ENCODE data around the gene GPX4. TPM values are rescaled to one million over a fixed set of nuclear protein-coding genes. Genes with fewer than 3 reads are reported as not detected.
A peak's percentile ranks its signal among the peaks of the same experiment; 100 is the strongest.

Gene GPX4
- total and polyA plus RNA-seq, 2 of the 13 experiments (the other 11 are each of a cell fraction or from before 2014, with no cell fraction given): 535 to 613 TPM

DNA sequence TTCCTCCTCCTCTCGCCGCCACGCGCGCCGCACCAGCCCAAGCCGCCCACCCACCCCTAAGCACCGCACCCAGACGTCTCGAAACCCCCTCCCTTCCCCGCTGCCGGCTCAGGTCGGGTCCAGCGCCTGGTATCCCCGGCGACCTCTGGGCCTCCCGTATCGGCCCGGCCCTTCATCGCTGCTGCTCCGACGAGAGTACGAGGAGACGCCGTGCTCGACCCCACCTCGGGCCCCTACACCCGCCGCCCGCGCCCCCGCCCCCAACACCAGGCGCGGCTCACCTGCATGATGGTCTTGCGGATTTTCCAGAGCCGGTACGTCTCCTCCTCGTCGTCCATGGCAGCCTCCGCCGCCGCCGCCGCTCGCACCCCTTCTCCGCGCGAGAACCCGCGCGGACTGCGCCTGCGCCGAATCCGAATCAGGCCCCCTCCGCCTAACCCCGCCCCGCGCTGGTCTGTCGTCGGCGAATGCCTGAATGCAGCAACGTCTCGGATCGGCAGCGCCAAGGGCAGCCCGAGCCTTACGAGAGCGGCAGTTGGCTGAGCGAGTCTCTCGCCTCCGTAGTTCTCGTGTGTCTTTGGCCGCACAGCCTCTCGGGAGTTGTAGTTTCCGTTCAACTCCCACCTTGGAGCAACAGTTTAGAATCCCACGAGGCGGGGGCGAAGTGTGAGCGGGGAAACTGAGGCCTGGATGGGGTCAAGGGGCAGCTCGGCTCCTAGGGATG lies 8.7 kb upstream of the GPX4 start, which contains the start of gene POLR2E (continued):
- TF ChIP-seq, protein P1, sequence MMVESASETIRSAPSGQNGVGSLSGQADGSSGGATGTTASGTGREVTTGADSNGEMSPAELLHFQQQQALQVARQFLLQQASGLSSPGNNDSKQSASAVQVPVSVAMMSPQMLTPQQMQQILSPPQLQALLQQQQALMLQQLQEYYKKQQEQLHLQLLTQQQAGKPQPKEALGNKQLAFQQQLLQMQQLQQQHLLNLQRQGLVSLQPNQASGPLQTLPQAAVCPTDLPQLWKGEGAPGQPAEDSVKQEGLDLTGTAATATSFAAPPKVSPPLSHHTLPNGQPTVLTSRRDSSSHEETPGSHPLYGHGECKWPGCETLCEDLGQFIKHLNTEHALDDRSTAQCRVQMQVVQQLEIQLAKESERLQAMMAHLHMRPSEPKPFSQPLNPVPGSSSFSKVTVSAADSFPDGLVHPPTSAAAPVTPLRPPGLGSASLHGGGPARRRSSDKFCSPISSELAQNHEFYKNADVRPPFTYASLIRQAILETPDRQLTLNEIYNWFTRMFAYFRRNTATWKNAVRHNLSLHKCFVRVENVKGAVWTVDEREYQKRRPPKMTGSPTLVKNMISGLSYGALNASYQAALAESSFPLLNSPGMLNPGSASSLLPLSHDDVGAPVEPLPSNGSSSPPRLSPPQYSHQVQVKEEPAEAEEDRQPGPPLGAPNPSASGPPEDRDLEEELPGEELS (CRISPR knock-in tag; IDR thresholded peaks at IDR 0.05): peak; percentile 65
- TF ChIP-seq, protein P2, sequence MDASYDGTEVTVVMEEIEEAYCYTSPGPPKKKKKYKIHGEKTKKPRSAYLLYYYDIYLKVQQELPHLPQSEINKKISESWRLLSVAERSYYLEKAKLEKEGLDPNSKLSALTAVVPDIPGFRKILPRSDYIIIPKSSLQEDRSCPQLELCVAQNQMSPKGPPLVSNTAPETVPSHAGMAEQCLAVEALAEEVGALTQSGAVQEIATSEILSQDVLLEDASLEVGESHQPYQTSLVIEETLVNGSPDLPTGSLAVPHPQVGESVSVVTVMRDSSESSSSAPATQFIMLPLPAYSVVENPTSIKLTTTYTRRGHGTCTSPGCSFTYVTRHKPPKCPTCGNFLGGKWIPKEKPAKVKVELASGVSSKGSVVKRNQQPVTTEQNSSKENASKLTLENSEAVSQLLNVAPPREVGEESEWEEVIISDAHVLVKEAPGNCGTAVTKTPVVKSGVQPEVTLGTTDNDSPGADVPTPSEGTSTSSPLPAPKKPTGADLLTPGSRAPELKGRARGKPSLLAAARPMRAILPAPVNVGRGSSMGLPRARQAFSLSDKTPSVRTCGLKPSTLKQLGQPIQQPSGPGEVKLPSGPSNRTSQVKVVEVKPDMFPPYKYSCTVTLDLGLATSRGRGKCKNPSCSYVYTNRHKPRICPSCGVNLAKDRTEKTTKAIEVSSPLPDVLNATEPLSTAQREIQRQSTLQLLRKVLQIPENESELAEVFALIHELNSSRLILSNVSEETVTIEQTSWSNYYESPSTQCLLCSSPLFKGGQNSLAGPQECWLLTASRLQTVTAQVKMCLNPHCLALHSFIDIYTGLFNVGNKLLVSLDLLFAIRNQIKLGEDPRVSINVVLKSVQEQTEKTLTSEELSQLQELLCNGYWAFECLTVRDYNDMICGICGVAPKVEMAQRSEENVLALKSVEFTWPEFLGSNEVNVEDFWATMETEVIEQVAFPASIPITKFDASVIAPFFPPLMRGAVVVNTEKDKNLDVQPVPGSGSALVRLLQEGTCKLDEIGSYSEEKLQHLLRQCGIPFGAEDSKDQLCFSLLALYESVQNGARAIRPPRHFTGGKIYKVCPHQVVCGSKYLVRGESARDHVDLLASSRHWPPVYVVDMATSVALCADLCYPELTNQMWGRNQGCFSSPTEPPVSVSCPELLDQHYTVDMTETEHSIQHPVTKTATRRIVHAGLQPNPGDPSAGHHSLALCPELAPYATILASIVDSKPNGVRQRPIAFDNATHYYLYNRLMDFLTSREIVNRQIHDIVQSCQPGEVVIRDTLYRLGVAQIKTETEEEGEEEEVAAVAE (CRISPR knock-in tag; IDR thresholded peaks at IDR 0.05; ENCODE audit: borderline replicate concordance): peak; percentile 84
- TF ChIP-seq CCAR2 (optimal IDR thresholded peaks at IDR 0.05; ENCODE audit: low read depth, low read length) (no peak), ZNF530 (CRISPR knock-in tag; IDR thresholded peaks at IDR 0.05; ENCODE audit: low read depth) (no peak), ZNF235 (CRISPR knock-in tag; IDR thresholded peaks at IDR 0.05; ENCODE audit: borderline replicate concordance) (no peak), ZSCAN12 (CRISPR knock-in tag; IDR thresholded peaks at IDR 0.05) (no peak), PAF1 (CRISPR knock-in tag; IDR thresholded peaks at IDR 0.05) (no peak), SATB2 (CRISPR knock-in tag; IDR thresholded peaks at IDR 0.05) (no peak), NCOA1 (CRISPR knock-in tag; IDR thresholded peaks at IDR 0.05) (peak; percentile 72; the same call in 1 of the 2 replicates), BORCS8-MEF2B (CRISPR knock-in tag; IDR thresholded peaks at IDR 0.05) (peak; percentile 54; the same call in 1 of the 2 replicates), MIXL1 (CRISPR knock-in tag; IDR thresholded peaks at IDR 0.05) (no peak)
- TF ChIP-seq, protein P3, sequence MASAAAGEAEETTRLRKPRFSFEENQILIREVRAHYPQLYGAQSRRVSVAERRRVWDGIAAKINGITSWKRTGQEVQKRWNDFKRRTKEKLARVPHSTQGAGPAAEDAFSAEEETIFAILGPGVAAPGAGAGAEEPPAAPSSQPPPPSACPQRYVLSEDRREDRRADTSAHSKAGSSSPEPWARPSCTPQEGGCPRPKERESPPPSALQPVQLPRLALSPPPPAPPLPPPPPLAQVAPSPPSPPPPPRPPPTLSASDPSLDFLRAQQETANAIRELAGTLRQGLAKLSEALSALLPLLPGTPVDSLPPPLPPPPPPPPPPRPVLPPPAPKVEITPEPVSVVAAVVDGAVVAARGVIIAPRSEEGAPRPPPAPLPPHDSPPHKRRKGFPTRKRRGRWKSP (CRISPR knock-in tag; IDR thresholded peaks at IDR 0.05): no peak
- TF ChIP-seq, protein P4, sequence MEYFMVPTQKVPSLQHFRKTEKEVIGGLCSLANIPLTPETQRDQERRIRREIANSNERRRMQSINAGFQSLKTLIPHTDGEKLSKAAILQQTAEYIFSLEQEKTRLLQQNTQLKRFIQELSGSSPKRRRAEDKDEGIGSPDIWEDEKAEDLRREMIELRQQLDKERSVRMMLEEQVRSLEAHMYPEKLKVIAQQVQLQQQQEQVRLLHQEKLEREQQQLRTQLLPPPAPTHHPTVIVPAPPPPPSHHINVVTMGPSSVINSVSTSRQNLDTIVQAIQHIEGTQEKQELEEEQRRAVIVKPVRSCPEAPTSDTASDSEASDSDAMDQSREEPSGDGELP (IDR thresholded peaks at IDR 0.05; ENCODE audit: borderline replicate concordance, low read depth): no peak
- TF ChIP-seq, protein P5, sequence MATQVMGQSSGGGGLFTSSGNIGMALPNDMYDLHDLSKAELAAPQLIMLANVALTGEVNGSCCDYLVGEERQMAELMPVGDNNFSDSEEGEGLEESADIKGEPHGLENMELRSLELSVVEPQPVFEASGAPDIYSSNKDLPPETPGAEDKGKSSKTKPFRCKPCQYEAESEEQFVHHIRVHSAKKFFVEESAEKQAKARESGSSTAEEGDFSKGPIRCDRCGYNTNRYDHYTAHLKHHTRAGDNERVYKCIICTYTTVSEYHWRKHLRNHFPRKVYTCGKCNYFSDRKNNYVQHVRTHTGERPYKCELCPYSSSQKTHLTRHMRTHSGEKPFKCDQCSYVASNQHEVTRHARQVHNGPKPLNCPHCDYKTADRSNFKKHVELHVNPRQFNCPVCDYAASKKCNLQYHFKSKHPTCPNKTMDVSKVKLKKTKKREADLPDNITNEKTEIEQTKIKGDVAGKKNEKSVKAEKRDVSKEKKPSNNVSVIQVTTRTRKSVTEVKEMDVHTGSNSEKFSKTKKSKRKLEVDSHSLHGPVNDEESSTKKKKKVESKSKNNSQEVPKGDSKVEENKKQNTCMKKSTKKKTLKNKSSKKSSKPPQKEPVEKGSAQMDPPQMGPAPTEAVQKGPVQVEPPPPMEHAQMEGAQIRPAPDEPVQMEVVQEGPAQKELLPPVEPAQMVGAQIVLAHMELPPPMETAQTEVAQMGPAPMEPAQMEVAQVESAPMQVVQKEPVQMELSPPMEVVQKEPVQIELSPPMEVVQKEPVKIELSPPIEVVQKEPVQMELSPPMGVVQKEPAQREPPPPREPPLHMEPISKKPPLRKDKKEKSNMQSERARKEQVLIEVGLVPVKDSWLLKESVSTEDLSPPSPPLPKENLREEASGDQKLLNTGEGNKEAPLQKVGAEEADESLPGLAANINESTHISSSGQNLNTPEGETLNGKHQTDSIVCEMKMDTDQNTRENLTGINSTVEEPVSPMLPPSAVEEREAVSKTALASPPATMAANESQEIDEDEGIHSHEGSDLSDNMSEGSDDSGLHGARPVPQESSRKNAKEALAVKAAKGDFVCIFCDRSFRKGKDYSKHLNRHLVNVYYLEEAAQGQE (IDR thresholded peaks at IDR 0.05; ENCODE audit: borderline replicate concordance in 1 of 2, low read depth in 1 of 2, low read length in 2 of 2): no peak; a peak in 1 of 4 replicates
